22Rv1 (cell line): ENCODE results near the gene IKZF1.

ENCODE experiments used
- H3K27ac ChIP-seq: fragments of 450-650 bp; 2 replicates; pipeline ENCODE4 v1.5.1; 2017
- CTCF ChIP-seq: fragments of 450-650 bp; IDR thresholded peaks from 2 replicates; pipeline ENCODE4 v1.5.1; 2017; ENCODE audit warnings: mild to moderate bottlenecking
- ZFX ChIP-seq: fragments of 450-650 bp; IDR thresholded peaks from 2 replicates; pipeline ENCODE4 v1.6.1; 2017; ENCODE audit warnings: antibody characterized with exemption, borderline replicate concordance

IKZF1 gene

GRCh38 chr7:50283731-50284130 is 20.8 kb upstream of the IKZF1 start:
- H3K27ac ChIP-seq, result no peak overlapping the region
- TF ChIP-seq CTCF (no peak), ZFX (no peak)

GRCh38 chr7:50284296-50284695 is 20.2 kb upstream of the IKZF1 start:
- H3K27ac ChIP-seq, result no peak overlapping the region
- no peak for TF ChIP-seq CTCF

- TF ChIP-seq CTCF, result no peak
- TF ChIP-seq ZFX, result no peak
- H3K27ac ChIP-seq, result no peak overlapping the region
These were observed 19.2 kb upstream of the IKZF1 start for GRCh38 chr7:50285269-50285668.

- TF ChIP-seq ZFX (no peak), CTCF (no peak)
- H3K27ac ChIP-seq, result no peak overlapping the region
These were observed 17.4 kb upstream of the IKZF1 start for GRCh38 chr7:50287129-50287528.

- TF ChIP-seq CTCF (no peak), ZFX (no peak)
- H3K27ac ChIP-seq, result no peak overlapping the region
These were observed 12.3 kb upstream of the IKZF1 start for GRCh38 chr7:50292165-50292757.

GRCh38 chr7:50292763-50293162 is 11.8 kb upstream of the IKZF1 start:
- TF ChIP-seq ZFX (no peak), CTCF (no peak)
- H3K27ac ChIP-seq, result no peak overlapping the region

- H3K27ac ChIP-seq, result no peak overlapping the region
- TF ChIP-seq ZFX (no peak), CTCF (no peak)
These were observed 10.9 kb upstream of the IKZF1 start for GRCh38 chr7:50293509-50294179.
